Neural cell (in vitro differentiated cells): ENCODE data around the gene G6PC3.

Experiments used
- EP300 ChIP-seq: fragments of 450-650 bp; conservative IDR thresholded peaks from 2 replicates; pipeline ENCODE4 v1.6.1; 2014; ENCODE audit warnings: antibody characterized with exemption, mild to moderate bottlenecking, moderate library complexity; ENCODE audit not compliant: poor library complexity, severe bottlenecking
- EZH2 ChIP-seq: fragments of 200-600, 300-800 bp; shearing (Covaris generic), sonication (generic); IDR thresholded peaks from 2 replicates; pipeline ENCODE4 v1.6.1; 2014; ENCODE audit warnings: antibody characterized with exemption, low read length, borderline replicate concordance, mild to moderate bottlenecking; ENCODE audit not compliant: insufficient read depth, poor library complexity, severe bottlenecking
- POLR2AphosphoS5 ChIP-seq: IDR thresholded peaks from 2 replicates; pipeline ENCODE4 v1.6.1; 2012
- RAD21 ChIP-seq: fragments of 450-650 bp; conservative IDR thresholded peaks from 2 replicates; pipeline ENCODE4 v1.6.1; 2014; ENCODE audit warnings: antibody characterized with exemption, mild to moderate bottlenecking, moderate library complexity
- SMC3 ChIP-seq: fragments of 450-650 bp; conservative IDR thresholded peaks from 2 replicates; pipeline ENCODE4 v1.6.1; 2014; ENCODE audit warnings: antibody characterized with exemption, mild to moderate bottlenecking, moderate library complexity; ENCODE audit not compliant: poor library complexity
- TAF1 ChIP-seq: IDR thresholded peaks from 2 replicates; pipeline ENCODE4 v1.6.1; 2012; ENCODE audit warnings: low read depth
- TF ChIP-seq, protein P1 (sequence below): fragments of 450-650 bp; IDR thresholded peaks from 2 replicates; pipeline ENCODE4 v1.5.1; 2014; ENCODE audit warnings: antibody characterized with exemption, mild to moderate bottlenecking, moderate library complexity; ENCODE audit not compliant: poor library complexity, severe bottlenecking
- TF ChIP-seq, protein P2 (sequence below): IDR thresholded peaks from 2 replicates; pipeline ENCODE4 v1.6.1; 2012; ENCODE audit warnings: borderline replicate concordance

DNA sequence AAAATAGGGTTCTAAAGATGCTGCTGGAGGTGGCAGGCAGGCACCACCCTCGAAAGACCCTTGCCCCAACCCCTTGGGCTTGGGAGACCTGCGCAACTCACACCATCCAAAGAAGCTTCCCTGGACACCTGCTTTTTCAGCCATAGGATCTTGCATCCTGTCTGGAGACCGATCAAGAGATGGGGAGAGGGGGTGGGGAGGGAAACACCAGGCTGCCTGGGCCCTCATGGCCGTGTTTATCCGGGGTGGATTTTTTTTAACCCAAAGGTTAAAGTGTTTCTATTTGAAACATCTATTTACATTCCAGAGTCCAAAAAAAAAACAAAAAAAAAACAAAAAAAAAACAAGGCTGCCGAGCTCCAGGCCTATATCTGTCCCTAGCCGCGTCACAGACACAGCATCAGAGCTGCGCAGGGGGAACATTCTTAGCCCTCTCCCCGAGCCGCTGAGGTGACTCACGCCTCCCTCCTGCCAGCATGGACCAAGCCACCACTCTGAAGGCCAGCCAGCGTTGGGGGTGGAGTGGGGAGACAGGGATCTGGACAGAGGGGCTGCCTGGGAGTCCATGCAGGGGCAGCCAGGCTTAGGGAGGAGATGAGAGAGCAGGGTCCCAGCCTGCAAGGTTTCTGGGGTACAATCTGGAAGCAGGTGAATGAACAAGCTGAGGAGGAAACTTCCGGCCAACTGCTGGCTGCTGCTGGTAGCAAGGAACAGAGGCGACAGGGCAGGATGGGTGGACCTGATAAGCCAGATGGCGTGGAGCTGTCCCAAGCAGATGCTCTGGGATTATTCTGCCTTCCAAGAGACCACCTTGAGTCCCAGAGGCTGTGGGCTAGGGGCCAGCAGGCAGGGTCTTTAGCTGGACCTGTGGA is 38.1 kb downstream of the G6PC3 start:
- TF ChIP-seq, protein P1, sequence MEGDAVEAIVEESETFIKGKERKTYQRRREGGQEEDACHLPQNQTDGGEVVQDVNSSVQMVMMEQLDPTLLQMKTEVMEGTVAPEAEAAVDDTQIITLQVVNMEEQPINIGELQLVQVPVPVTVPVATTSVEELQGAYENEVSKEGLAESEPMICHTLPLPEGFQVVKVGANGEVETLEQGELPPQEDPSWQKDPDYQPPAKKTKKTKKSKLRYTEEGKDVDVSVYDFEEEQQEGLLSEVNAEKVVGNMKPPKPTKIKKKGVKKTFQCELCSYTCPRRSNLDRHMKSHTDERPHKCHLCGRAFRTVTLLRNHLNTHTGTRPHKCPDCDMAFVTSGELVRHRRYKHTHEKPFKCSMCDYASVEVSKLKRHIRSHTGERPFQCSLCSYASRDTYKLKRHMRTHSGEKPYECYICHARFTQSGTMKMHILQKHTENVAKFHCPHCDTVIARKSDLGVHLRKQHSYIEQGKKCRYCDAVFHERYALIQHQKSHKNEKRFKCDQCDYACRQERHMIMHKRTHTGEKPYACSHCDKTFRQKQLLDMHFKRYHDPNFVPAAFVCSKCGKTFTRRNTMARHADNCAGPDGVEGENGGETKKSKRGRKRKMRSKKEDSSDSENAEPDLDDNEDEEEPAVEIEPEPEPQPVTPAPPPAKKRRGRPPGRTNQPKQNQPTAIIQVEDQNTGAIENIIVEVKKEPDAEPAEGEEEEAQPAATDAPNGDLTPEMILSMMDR: no peak
- TF ChIP-seq RAD21: no peak
- no peak for TF ChIP-seq EP300
- no peak for TF ChIP-seq POLR2AphosphoS5
- TF ChIP-seq EZH2: no peak
- TF ChIP-seq SMC3: no peak
- TF ChIP-seq TAF1: no peak
- TF ChIP-seq, protein P2, sequence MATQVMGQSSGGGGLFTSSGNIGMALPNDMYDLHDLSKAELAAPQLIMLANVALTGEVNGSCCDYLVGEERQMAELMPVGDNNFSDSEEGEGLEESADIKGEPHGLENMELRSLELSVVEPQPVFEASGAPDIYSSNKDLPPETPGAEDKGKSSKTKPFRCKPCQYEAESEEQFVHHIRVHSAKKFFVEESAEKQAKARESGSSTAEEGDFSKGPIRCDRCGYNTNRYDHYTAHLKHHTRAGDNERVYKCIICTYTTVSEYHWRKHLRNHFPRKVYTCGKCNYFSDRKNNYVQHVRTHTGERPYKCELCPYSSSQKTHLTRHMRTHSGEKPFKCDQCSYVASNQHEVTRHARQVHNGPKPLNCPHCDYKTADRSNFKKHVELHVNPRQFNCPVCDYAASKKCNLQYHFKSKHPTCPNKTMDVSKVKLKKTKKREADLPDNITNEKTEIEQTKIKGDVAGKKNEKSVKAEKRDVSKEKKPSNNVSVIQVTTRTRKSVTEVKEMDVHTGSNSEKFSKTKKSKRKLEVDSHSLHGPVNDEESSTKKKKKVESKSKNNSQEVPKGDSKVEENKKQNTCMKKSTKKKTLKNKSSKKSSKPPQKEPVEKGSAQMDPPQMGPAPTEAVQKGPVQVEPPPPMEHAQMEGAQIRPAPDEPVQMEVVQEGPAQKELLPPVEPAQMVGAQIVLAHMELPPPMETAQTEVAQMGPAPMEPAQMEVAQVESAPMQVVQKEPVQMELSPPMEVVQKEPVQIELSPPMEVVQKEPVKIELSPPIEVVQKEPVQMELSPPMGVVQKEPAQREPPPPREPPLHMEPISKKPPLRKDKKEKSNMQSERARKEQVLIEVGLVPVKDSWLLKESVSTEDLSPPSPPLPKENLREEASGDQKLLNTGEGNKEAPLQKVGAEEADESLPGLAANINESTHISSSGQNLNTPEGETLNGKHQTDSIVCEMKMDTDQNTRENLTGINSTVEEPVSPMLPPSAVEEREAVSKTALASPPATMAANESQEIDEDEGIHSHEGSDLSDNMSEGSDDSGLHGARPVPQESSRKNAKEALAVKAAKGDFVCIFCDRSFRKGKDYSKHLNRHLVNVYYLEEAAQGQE: no peak
